Testis (tissue), 3 donors: ENCODE results near the gene MAGI1. TPM values are rescaled to one million over a fixed set of nuclear protein-coding genes. Genes with fewer than 3 reads are reported as not detected.

Experiments used
- DNase-seq: peaks from one replicate; pipeline ENCODE4 v3.0.0-alpha.2; 2019
- H3K27ac ChIP-seq, 2 donors: fragments of 200-600 bp; sonication (generic); one replicate each; pipeline ENCODE4 v1.5.1; 2019
- H3K27me3 ChIP-seq: fragments of 200-600 bp; sonication (generic); one replicate; pipeline ENCODE4 v1.5.1; 2019
- H3K36me3 ChIP-seq: fragments of 200-600 bp; sonication (generic); one replicate; pipeline ENCODE4 v1.5.1; 2017; ENCODE audit warnings: low read depth; ENCODE audit errors: missing control alignments
- H3K4me1 ChIP-seq: fragments of 200-600 bp; sonication (generic); one replicate; pipeline ENCODE4 v1.5.1; 2019
- H3K4me3 ChIP-seq, 2 donors: fragments of 200-600 bp; sonication (generic); one replicate each; pipeline ENCODE4 v1.5.1; 2017 to 2019
- H3K9me3 ChIP-seq: fragments of 200-600 bp; sonication (generic); one replicate; pipeline ENCODE4 v1.5.1; 2017
- POLR2A ChIP-seq: fragments of 450-650 bp; IDR thresholded peaks from one replicate; pipeline ENCODE4 v1.6.1; 2017; ENCODE audit warnings: antibody characterized with exemption, mild to moderate bottlenecking, moderate library complexity
- WGBS, 2 donors: methylation state at CpG; one replicate each; pipeline ENCODE4 v1.1.5; 2018; 5-methylcytosine and 5-hydroxymethylcytosine counted together
- intact Hi-C: fragments of 100-400 bp; cut with DNase I; formaldehyde crosslinking; loops from one replicate; pipeline ENCODE4 v1.15.1; 2023; ENCODE audit warnings: low total_unique reads
- polyA plus RNA-seq: library from polyadenylated mRNA; stranded (reverse); fragments of 350-450 nt; fragmentation: Illumina TruSeq; extraction: RNeasy Lipid Tissue Mini Kit (QIAGEN cat#74804); gene quantifications from one replicate; pipeline ENCODE4 v1.2.3, GENCODE V29; 2014; ENCODE audit warnings: low read depth, low replicate concordance; ENCODE audit not compliant: insufficient read depth
- total RNA-seq, 2 donors: library from RNA; depleted of rRNA; stranded (reverse); fragments of >200 nt; gene quantifications; one replicate each; pipeline ENCODE4 v1.2.3, GENCODE V29; 2016
- TF ChIP-seq, protein P1 (sequence below), 3 experiments: fragments of 450-650 bp in 2 of 3; fragments of 200-600 bp in 1 of 3; sonication (generic) in 1 of 3; IDR thresholded peaks; one replicate each; pipeline ENCODE4 v1.5.1; 2016 to 2019; ENCODE audit warnings: antibody characterized with exemption in 3 of 3, mild to moderate bottlenecking in 2 of 3, moderate library complexity in 1 of 3

MAGI1 gene
- total and polyA plus RNA-seq, 3 donors from 2014 or later: 55.4 to 60.4 (median 56.1) TPM

- no peak for DNase-seq
- no peak overlapping the region for H3K4me3 ChIP-seq
- no peaks in the 10 kb centered on the region for H3K27me3 ChIP-seq
- no peaks in the 10 kb centered on the region for H3K36me3 ChIP-seq
- no peaks in the 10 kb centered on the region for H3K4me1 ChIP-seq
- intact Hi-C loops: no loop called here
- WGBS, 2 donors: 75 to 91% methylated on average over 3 of the region's 3 CpGs
- H3K27ac ChIP-seq: no peak overlapping the region
- no peaks in the 10 kb centered on the region for H3K9me3 ChIP-seq
- TF ChIP-seq, protein P1, sequence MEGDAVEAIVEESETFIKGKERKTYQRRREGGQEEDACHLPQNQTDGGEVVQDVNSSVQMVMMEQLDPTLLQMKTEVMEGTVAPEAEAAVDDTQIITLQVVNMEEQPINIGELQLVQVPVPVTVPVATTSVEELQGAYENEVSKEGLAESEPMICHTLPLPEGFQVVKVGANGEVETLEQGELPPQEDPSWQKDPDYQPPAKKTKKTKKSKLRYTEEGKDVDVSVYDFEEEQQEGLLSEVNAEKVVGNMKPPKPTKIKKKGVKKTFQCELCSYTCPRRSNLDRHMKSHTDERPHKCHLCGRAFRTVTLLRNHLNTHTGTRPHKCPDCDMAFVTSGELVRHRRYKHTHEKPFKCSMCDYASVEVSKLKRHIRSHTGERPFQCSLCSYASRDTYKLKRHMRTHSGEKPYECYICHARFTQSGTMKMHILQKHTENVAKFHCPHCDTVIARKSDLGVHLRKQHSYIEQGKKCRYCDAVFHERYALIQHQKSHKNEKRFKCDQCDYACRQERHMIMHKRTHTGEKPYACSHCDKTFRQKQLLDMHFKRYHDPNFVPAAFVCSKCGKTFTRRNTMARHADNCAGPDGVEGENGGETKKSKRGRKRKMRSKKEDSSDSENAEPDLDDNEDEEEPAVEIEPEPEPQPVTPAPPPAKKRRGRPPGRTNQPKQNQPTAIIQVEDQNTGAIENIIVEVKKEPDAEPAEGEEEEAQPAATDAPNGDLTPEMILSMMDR (IDR thresholded peaks at IDR 0.05): no peak
- TF ChIP-seq POLR2A: no peak
Observed at GRCh38 chr3:65662095-65662494, 376.6 kb downstream of the MAGI1 start.

DNA sequence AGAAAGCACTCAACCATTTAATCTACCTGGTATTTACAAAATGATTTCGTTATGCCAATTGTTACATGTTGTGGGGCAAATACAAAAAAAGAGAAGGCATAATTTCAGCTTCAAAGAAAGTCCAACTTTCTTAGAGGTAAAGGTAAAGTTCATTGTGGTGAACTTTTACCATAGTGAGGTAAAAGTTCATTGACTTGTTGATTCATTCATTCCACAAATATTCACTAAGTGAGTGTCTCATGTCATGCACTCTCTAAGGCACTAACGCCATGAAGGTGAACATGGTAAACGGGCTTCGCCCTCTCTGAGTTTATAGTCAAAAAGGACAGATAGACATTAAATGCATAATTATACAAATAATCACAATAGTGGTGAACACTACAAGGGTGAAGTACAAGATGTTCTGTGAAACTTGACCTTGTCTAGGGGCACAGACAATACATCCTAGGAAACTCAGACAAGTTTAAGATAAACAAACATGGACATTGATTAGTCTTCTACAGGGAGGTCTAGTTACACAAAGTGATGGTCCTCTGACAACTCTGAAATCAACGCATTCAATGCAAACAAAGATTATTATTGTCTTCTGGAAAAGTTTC, 378.6 kb downstream of the MAGI1 start:
- intact Hi-C loops: no loop called here
- no peaks in the 10 kb centered on the region for H3K9me3 ChIP-seq
- 75 to 92% methylated on average over 5 of the region's 5 CpGs for WGBS, 2 donors
- no peaks in the 10 kb centered on the region for H3K27me3 ChIP-seq
- H3K4me3 ChIP-seq: no peak overlapping the region
- DNase-seq: no peak
- no peak overlapping the region for H3K27ac ChIP-seq
- no peaks in the 10 kb centered on the region for H3K4me1 ChIP-seq
- H3K36me3 ChIP-seq: no peaks in the 10 kb centered on the region
- no peak for TF ChIP-seq POLR2A
- TF ChIP-seq, protein P1 (IDR thresholded peaks at IDR 0.05): no peak

- WGBS, 2 donors: 65 to 85% methylated on average over 6 of the region's 6 CpGs
- no peak for DNase-seq
- Histone ChIP-seq H3K9me3 (no peaks in the 10 kb centered on the region), H3K4me3 (no peak overlapping the region), H3K27me3 (no peaks in the 10 kb centered on the region), H3K27ac (no peak overlapping the region), H3K36me3 (no peaks in the 10 kb centered on the region), H3K4me1 (no peaks in the 10 kb centered on the region)
- TF ChIP-seq POLR2A: no peak
- TF ChIP-seq, protein P1 (IDR thresholded peaks at IDR 0.05): no peak
- intact Hi-C loops: no loop called here
Observed at GRCh38 chr3:65659396-65659795, 379.3 kb downstream of the MAGI1 start.

DNA sequence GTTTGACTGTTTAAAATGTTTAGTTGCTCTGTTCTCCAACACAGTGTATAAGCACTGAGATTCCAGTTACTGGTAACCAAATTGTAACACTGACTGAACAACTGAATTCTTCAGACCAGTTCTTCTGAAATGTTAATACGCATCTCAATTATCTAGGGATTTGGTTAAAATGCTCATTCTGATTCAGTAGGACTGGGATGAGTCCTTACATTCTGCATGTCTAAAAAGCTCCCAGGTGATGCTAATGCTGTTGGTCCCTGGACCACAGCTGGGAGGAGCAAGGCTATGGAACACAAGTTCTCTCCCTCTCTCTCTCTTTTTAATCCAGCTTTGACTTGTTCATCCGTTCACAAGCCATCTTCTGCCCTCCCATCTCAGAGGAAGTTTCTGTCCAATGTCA, 380.3 kb downstream of the MAGI1 start:
- 59 to 78% methylated on average over 2 of the region's 2 CpGs for WGBS, 2 donors
- intact Hi-C loops: no loop called here

More for the DNA sequence above, 380.3 kb downstream of the MAGI1 start:
- H3K36me3 ChIP-seq: no peaks in the 10 kb centered on the region
- no peak overlapping the region for H3K4me3 ChIP-seq
- no peak for TF ChIP-seq POLR2A
- TF ChIP-seq, protein P1 (IDR thresholded peaks at IDR 0.05): no peak
- no peaks in the 10 kb centered on the region for H3K27me3 ChIP-seq
- DNase-seq: no peak
- H3K27ac ChIP-seq: no peak overlapping the region
- H3K4me1 ChIP-seq: no peaks in the 10 kb centered on the region
- no peaks in the 10 kb centered on the region for H3K9me3 ChIP-seq
